RPMI7951 (cell line): Measurements from ENCODE around the gene MUC5AC. TPM values are rescaled to one million over a fixed set of nuclear protein-coding genes. Genes with fewer than 3 reads are reported as not detected.
"Not testable (repeated sequence)": the region's sequence is repeated elsewhere in the genome, so short reads cannot be mapped to it uniquely, and the experiment has no call there.

Experiments used
- DNase-seq: peaks from one replicate; pipeline ENCODE4 v3.0.0-alpha.2; 2012; ENCODE audit warnings: low read depth
- total RNA-seq: library from RNA; depleted of rRNA; stranded (reverse); fragments of >200 nt; shearing (Covaris generic); gene quantifications from 2 replicates; pipeline ENCODE4 v1.2.3, GENCODE V29; 2014

MUC5AC gene
- total RNA-seq, 1 experiment from 2014 or later: not detected

DNA sequence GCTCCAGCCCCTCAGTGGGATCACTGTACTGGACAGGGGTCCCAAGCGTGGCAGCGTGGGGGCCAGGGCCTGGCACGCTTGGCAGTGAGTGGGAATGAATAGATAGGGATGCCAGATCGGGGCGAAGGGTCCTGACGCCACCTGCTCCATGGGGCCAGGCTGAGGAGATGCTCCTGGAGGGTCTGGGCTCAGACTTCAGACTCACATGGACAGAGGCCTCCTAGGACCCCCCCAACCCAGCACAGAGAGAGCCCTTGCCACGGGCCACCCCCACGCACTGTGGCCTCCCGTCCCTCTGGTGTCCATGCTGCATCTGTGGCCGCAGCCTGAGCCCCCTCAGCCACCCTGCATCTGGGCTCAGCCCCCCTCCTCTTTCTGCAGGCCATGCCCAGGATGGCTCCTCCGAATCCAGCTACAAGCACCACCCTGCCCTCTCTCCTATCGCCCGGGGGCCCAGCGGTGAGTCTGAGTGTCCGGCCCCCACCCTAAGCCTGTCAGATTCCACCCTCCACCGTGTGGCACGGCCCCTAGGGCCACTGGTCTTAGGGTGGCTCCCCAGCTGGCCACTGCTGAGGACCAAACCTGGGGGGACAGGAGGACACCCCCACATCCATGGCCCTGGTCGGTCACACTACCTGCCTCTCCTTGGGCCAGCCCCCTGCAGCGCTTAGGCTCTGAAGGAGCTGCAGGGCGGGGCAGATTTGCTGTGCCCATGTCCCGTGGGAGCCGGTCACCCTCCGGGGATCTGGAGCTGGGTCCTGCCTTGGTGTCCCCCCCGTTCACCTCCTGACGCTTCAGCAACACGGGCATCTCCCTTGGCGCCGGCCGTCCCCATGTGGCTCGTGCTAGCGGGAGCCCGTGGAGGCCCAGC, 2.7 kb downstream of the MUC5AC start:
- DNase-seq: no peak

- no peak for DNase-seq
These were observed 3.8 kb downstream of the MUC5AC start for GRCh38 chr11:1161410-1162137.

- no peak for DNase-seq
These were observed 4.4 kb downstream of the MUC5AC start for GRCh38 chr11:1162138-1162475.

DNA sequence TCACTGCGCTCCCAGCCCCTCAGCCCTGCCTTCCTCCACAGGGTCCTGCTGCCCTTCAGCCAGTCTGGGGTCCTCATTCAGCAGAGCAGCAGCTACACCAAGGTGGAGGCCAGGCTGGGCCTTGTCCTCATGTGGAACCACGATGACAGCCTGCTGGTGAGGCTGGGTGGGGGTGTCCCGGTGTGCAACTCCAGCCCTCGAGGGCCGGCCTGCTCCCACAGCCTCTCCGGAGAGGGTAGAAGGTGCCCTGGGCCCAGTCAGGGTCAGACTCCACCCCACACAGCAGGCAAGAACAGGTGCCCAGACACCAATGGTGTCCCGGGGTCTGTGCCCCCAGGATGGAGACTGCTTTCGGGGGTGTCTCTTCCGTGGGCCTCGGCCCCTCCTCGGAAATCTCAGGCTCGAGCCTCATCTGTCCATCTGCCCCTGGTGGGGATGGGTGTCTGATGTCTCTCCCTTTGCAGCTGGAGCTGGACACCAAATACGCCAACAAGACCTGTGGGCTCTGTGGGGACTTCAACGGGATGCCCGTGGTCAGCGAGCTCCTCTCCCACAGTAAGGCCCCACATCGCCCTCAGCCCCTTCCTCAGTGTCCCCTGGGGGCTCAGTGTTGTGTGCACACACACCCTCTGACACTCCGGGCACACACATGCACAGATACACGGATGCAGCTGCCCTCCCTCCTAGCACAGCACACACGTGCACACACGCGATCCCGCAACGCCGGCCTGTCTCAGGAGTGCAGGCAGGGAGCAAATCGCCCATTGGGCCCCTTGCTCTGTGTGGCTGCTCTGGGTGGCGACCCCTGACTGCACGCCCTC, 4.9 kb downstream of the MUC5AC start:
- no peak for DNase-seq

- no peak for DNase-seq
These were observed 5.7 kb downstream of the MUC5AC start for GRCh38 chr11:1163321-1163910.

DNA sequence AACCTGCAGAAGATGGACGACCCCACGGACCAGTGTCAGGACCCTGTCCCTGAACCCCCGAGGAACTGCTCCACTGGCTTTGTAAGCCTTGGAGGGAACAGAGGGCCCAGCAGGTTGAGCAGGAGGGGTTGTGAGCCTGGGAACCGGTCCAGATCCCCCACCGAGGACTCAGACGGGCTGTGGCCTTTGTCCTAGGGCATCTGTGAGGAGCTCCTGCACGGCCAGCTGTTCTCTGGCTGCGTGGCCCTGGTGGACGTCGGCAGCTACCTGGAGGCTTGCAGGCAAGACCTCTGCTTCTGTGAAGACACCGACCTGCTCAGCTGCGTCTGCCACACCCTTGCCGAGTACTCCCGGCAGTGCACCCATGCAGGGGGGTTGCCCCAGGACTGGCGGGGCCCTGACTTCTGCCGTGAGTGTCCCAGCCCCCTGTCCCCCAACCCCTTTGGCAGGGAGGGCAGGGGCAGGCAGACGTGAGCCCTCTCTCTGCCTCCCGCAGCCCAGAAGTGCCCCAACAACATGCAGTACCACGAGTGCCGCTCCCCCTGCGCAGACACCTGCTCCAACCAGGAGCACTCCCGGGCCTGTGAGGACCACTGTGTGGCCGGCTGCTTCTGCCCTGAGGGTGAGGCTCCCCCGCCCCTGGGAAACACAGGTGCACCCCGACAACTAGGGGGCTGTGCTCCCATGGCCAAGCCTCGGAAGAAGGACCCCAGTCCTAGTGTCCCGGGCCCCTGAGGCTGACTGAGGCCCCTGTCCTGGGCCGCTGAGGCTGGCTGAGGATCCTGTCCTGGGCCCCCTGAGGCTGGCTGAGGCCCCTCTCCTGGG, 6.4 kb downstream of the MUC5AC start:
- DNase-seq: no peak

DNA sequence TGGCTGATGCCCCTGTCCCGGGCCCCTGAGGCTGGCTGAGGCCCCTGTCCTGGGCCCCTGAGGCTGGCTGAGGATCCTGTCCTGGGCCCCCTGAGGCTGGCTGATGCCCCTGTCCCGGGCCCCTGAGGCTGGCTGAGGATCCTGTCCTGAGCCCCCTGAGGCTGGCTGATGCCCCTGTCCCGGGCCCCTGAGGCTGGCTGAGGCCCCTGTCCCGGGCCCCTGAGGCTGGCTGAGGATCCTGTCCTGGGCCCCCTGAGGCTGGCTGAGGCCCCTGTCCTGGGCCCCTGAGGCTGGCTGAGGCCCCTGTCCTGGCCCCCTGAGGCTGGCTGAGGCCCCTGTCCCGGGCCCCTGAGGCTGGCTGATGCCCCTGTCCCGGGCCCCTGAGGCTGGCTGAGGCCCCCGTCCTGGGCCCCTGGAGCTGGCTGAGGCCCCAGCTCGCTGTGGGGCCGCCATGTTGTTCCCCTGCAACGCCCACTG, 7.1 kb downstream of the MUC5AC start:
- not testable (repeated sequence) for DNase-seq

- DNase-seq: no peak
These were observed 7.7 kb downstream of the MUC5AC start for GRCh38 chr11:1165256-1166041.

GRCh38 chr11:1167256-1167655, 9.5 kb downstream of the MUC5AC start:
- DNase-seq: no peak

- no peak for DNase-seq
These were observed 10.0 kb downstream of the MUC5AC start for GRCh38 chr11:1167751-1168231.

DNA sequence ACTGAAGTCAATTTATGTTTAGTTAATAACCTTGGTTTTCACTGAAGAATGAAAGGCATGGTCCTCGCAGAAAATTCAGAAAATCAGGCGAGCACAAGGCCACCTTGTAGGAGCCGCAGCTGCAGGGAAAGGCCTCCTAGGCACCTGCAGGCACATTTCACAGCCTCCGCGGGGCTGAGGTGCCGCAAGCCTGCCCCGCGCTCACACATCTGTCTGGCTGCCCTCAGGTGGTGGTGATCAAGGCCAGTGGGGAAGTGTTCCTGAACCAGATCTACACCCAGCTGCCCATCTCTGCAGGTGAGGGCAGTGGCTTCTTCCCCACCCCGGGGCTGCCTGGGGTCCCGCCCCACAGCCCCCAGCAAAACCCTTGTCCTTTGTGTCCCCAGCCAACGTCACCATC, 10.5 kb downstream of the MUC5AC start:
- no peak for DNase-seq

- no peak for DNase-seq
These were observed 11.0 kb downstream of the MUC5AC start for GRCh38 chr11:1168721-1169161.

- no peak for DNase-seq
These were observed 13.7 kb downstream of the MUC5AC start for GRCh38 chr11:1171223-1171984.

DNA sequence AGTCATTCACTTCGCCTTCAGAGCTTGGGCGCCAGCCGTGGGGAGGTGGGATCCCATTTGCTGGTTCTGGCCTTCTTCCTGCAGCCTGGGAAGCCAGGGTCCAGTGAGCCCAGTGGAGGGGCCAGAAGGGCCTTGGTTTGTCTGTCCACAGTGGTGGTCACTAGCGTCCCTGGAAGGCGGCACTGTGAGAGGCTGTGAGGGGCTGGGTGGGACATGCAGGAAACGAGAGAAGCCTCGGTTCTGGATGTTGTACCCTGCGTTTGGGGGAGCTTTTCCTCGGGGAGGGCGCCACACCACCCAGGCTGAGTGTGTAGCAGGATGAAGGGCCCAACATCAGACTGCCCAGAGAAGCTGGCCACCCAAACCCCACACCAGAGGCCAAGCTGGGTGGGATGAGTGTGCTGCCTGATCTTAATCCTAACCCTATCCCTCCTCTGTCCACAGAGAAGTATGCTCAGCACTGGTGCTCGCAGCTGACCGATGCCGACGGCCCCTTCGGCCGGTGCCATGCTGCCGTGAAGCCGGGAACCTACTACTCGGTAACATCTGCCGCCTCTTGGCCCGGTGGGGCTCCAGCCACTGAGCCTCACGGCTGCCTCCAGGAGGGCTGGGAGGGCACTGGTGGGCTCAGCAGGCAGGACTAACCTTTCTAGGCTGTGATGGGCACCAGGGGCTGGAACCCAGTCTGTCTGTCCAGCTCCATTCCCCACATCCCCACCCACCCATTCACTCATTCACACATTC, 14.4 kb downstream of the MUC5AC start:
- no peak for DNase-seq

DNA sequence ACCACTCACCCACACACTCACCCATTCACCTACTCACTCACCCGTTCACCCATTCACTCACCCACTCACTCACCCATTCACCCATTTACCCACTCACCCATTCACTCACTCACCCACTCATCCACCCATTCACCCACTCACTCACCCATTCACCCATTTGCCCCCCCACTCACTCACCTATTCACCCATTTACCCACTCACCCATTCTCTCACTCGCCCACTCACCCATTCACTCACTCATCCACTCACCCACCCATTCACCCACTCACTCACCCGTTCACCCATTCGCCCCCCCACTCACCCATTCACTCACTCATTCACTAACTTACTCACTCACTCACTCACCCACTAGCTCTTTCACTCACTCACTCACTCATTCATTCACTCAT, 15.0 kb downstream of the MUC5AC start:
- no peak for DNase-seq

DNA sequence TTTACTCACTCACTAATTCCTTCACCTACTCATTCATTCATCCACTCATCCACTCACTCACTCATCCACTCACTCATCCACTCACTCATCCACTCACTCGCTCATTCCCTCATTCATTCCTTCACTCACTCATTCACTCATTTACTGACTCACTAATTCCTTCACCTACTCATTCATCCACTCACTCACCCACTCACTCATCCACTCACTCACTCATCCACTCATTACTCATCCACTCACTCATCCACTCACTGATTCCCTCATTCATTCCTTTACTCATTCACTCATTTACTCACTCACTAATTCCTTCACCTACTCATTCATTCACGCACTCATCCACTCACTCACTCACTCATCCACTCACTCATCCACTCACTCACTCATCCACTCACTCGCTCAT, 15.6 kb downstream of the MUC5AC start:
- not testable (repeated sequence) for DNase-seq

DNA sequence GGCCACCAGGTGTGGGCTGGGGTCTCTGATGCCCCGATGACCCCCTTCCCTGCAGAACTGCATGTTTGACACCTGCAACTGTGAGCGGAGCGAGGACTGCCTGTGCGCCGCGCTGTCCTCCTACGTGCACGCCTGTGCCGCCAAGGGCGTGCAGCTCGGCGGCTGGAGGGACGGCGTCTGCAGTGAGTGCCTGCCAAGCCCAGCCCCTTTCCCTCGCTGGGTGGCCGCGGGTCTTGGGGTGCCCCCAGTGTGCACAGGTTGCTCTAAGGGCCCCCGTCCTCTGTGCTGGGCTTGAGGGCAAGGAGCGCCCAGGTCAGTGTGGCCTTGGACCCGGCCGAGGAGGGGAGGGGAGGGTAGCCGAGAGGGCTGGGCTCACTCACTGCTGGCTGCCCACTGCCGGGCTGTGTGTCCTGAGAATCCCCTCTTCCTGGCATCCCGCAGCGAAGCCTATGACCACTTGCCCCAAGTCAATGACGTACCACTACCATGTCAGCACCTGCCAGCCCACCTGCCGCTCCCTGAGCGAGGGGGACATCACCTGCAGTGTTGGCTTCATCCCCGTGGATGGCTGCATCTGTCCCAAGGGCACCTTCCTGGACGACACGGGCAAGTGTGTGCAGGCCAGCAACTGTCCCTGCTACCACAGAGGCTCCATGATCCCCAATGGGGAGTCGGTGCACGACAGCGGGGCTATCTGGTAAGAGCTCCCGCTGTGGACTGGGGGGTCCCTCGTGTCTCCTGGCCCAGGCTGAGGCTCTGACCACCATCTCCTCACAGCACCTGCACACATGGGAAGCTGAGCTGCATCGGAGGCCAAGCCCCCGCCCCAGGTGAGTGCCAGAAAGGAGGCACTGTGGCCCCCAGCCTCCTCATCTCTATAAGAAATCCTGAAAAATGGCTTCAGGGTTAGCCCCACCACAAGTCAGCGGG, 17.0 kb downstream of the MUC5AC start:
- DNase-seq: no peak
